Right ventricle myocardium superior (tissue), 1 donor: ENCODE measurements around the gene KLK4. TPM values are rescaled to one million over a fixed set of nuclear protein-coding genes. Genes with fewer than 3 reads are reported as not detected.

Experiments used
- ATAC-seq: fragments of 200-7000 bp; cut with Tn5 transposase; one replicate; pipeline ENCODE4 v1.9.1; 2020; ENCODE audit warnings: mild to moderate bottlenecking; ENCODE audit not compliant: poor library complexity
- DNase-seq: peaks from one replicate; pipeline ENCODE4 v3.0.0-alpha.2; 2020
- intact Hi-C: fragments of 100-400 bp; cut with DNase I; formaldehyde crosslinking; loops from one replicate; pipeline ENCODE4 v1.11.2; 2022
- total RNA-seq: library from RNA; stranded (reverse); fragmentation: NEBNext Ultra II Directional; extraction: Animal tissue kit (Norgen Biotek cat#: 25700); gene quantifications from one replicate; pipeline ENCODE4 v1.2.1, GENCODE V29; 2021
- donor health status: DM: no; HTN: yes; CAD: no; lungs with severe emphysema.

The KLK4 gene
- total RNA-seq, 1 donor from 2014 or later = not detected

DNA sequence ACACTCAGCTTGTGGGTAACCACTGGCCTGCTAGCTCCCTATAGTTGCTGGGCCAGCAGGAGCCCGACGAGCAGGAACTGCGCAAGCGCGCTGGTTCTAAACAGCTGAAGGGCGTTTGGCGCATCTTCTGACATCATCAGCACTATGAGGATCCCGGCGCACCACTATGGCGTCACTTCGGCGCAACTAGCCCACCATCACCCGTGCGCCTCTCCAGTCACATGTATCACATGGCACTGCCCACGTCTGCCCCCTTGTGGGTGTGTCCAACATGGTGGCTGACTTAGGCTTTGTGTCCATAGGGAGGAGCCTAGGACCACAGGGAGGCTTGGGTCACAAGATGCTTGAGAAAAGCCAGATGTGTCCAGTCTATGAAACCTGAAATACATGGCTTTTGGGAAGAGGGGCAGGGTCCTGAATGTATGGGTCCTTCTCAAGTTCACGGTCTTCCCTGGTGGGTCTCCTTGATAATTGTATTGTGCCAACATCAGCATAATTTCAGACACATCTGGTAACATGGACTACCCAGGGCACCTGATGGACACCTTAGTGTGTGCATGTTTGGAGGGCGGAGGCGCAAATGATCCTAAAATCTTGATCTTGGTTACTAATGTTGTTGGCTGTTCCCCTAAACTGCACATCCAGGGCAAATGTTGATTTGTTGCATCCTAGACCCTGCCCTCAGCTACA, 18.0 kb downstream of the KLK4 start:
- ATAC-seq (no peak), DNase-seq (no peak)
- intact Hi-C loops = no loop called here

- no peak for ATAC-seq
- intact Hi-C loops = no loop called here
- no peak for DNase-seq
Observed at GRCh38 chr19:50891253-50891625, 20.0 kb downstream of the KLK4 start.

DNA sequence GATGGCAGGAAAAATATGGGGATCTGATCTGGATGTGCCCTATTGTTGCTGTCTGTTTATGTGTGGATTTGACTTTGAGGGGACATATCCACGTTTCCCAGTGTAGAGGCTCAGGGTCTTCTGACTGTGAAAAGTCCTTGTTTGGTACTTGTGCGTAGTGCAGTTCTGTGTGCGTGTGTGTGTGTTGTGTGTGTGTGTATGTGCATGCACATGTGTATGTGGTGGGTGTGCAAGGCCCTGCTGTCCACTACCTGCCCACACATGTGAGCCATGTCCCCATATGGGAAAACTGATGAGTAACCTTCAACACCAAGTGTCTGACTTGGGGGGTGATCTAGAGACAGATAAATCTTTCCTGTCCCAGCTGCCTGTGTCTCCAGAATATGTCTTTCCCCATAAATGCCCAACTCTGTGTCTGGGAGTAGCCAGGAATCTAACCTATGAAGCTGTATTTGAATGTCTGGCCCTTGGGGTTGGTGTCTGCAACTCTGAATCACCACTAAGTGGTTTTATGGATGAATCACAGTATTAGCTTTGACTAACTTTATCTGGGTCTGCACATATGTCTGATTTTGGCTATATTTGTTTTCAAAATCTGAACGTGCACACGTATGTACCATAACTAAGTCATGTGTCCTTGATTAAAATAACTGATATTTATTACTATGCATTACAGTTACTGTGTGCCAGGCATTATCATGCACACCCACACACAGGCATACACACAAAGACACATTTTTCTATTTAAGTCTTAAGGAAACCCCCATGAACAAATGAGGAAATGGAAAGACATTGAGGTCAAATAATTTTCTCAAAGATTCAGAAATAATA, 20.6 kb downstream of the KLK4 start:
- intact Hi-C loops = no loop called here
- ATAC-seq (no peak), DNase-seq (no peak)

- no peak for ATAC-seq
- intact Hi-C loops = no loop called here
Observed at GRCh38 chr19:50889638-50890037, 21.6 kb downstream of the KLK4 start.

GRCh38 chr19:50882188-50882587, 29.0 kb downstream of the KLK4 start:
- intact Hi-C loops = no loop called here

More at GRCh38 chr19:50889638-50890037, 21.6 kb downstream of the KLK4 start:
- no peak for DNase-seq

DNA sequence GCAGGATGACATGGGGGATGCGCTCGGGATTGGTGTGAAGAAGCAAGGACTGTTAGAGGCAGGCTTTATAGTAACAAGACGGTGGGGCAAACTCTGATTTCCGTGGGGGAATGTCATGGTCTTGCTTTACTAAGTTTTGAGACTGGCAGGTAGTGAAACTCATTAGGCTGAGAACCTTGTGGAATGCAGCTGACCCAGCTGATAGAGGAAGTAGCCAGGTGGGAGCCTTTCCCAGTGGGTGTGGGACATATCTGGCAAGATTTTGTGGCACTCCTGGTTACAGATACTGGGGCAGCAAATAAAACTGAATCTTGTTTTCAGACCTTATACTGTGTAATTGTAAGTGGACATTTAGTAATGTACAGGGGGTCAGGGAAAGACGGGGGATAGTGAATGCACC, 31.0 kb downstream of the KLK4 start:
- intact Hi-C loops = no loop called here
- ATAC-seq = no peak
- DNase-seq = no peak

More at GRCh38 chr19:50882188-50882587, 29.0 kb downstream of the KLK4 start:
- DNase-seq (no peak), ATAC-seq (no peak)

DNA sequence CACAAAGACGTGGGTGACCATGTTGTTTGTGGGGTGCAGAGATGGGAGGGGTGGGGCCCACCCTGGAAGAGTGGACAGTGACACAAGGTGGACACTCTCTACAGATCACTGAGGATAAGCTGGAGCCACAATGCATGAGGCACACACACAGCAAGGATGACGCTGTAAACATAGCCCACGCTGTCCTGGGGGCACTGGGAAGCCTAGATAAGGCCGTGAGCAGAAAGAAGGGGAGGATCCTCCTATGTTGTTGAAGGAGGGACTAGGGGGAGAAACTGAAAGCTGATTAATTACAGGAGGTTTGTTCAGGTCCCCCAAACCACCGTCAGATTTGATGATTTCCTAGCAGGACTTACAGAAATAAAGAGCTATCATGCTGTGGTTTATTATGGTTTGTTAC, 32.3 kb downstream of the KLK4 start:
- no peak for DNase-seq
- intact Hi-C loops = no loop called here
- ATAC-seq = no peak

DNA sequence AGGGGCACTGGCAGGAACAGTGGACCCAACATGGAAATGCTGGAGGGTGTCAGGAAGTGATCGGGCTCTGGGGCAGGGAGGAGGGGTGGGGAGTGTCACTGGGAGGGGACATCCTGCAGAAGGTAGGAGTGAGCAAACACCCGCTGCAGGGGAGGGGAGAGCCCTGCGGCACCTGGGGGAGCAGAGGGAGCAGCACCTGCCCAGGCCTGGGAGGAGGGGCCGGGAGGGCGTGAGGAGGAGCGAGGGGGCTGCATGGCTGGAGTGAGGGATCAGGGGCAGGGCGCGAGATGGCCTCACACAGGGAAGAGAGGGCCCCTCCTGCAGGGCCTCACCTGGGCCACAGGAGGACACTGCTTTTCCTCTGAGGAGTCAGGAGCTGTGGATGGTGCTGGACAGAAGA, 33.9 kb downstream of the KLK4 start:
- ATAC-seq = no peak
- intact Hi-C loops = no loop called here
- DNase-seq = no peak

DNA sequence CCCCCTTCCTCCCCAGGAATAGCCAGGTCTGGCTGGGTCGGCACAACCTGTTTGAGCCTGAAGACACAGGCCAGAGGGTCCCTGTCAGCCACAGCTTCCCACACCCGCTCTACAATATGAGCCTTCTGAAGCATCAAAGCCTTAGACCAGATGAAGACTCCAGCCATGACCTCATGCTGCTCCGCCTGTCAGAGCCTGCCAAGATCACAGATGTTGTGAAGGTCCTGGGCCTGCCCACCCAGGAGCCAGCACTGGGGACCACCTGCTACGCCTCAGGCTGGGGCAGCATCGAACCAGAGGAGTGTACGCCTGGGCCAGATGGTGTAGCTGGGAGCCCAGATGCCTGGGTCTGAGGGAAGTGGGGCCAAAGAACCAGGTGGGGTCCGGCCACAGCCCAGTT, 34.7 kb downstream of the KLK4 start:
- ATAC-seq (no peak), DNase-seq (no peak)
- intact Hi-C loops = no loop called here

DNA sequence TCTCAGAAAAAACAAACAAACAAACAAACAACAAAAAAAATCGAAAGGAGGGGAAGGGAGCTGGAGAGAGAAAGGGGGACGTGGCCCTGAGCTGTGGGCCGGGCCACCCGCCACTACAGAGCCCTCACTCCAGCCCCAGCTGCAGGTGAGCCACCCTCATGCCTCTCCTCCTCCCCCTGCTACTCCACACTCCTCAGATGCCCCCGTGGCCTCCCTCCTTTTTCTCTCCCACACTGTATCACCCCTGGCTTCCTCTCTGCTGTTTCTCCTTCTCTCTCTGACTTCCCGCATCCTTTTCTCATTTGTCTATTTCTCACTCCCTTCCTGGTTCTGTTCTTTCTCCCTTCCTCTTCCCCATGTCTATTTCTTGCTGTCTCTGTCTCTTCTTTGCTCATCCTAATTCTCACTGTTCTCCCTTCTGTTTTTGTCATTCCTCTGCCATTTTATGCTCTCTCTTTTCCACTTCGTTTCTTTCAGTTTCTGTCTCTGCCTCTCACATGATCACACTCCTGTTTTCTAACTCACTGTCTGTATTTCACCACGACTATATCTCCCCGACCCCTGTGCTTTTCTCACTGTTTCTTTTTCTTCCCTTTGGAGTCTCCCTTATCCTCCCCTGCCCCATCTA, 35.3 kb downstream of the KLK4 start:
- intact Hi-C loops = no loop called here
- ATAC-seq (no peak), DNase-seq (no peak)

- no peak for DNase-seq
- no peak for ATAC-seq
- intact Hi-C loops = no loop called here
Observed at GRCh38 chr19:50874211-50874610, 37.0 kb downstream of the KLK4 start.

- intact Hi-C loops = no loop called here
- ATAC-seq (no peak), DNase-seq (no peak)
Observed at GRCh38 chr19:50873056-50873455, 38.1 kb downstream of the KLK4 start, which contains the start of gene KLK2. Gene KLK2, plus strand, starts transcription at chr19:50873439. Its CDS starts 35 bp downstream, at chr19:50873474.

DNA sequence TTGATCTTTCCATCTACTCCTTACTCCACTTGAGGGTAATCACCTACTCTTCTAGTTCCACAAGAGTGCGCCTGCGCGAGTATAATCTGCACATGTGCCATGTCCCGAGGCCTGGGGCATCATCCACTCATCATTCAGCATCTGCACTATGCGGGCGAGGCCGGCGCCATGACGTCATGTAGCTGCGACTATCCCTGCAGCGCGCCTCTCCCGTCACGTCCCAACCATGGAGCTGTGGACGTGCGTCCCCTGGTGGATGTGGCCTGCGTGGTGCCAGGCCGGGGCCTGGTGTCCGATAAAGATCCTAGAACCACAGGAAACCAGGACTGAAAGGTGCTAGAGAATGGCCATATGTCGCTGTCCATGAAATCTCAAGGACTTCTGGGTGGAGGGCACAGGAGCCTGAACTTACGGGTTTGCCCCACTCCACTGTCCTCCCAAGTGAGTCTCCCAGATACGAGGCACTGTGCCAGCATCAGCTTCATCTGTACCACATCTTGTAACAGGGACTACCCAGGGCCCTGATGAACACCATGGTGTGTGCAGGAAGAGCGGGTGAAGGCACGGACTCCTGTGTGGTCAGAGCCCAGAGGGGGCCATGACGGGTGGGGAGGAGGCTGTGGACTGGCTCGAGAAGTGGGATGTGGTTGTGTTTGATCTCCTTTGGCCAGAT, 40.6 kb downstream of the KLK4 start:
- intact Hi-C loops = no loop called here
- ATAC-seq (no peak), DNase-seq (no peak)

DNA sequence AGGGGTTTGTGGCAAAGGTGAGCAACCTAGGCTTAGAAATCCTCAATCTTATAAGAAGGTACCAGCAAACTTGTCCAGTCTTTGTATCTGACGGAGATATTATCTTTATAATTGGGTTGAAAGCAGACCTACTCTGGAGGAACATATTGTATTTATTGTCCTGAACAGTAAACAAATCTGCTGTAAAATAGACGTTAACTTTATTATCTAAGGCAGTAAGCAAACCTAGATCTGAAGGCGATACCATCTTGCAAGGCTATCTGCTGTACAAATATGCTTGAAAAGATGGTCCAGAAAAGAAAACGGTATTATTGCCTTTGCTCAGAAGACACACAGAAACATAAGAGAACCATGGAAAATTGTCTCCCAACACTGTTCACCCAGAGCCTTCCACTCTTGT, 41.7 kb downstream of the KLK4 start:
- ATAC-seq = no peak
- no peak for DNase-seq
- intact Hi-C loops = no loop called here

DNA sequence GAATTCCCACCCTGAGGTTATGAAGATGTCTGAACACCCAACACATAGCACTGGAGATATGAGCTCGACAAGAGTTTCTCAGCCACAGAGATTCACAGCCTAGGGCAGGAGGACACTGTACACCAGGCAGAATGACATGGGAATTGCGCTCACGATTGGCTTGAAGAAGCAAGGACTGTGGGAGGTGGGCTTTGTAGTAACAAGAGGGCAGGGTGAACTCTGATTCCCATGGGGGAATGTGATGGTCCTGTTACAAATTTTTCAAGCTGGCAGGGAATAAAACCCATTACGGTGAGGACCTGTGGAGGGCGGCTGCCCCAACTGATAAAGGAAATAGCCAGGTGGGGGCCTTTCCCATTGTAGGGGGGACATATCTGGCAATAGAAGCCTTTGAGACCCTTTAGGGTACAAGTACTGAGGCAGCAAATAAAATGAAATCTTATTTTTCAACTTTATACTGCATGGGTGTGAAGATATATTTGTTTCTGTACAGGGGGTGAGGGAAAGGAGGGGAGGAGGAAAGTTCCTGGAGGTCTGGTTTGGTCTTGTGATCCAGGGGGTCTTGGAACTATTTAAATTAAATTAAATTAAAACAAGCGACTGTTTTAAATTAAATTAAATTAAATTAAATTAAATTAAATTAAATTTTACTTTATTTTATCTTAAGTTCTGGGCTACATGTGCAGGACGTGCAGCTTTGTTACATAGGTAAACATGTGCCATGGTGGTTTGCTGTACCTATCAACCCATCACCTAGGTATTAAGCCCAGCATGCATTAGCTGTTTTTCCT, 49.5 kb downstream of the KLK4 start:
- ATAC-seq = no peak
- intact Hi-C loops = no loop called here
- no peak for DNase-seq

- intact Hi-C loops = no loop called here
- no peak for ATAC-seq
- DNase-seq = no peak
Observed at GRCh38 chr19:50861010-50861409, 50.2 kb downstream of the KLK4 start.

- intact Hi-C loops = no loop called here
- no peak for DNase-seq
- no peak for ATAC-seq
Observed at GRCh38 chr19:50859849-50860248, 51.3 kb downstream of the KLK4 start.

DNA sequence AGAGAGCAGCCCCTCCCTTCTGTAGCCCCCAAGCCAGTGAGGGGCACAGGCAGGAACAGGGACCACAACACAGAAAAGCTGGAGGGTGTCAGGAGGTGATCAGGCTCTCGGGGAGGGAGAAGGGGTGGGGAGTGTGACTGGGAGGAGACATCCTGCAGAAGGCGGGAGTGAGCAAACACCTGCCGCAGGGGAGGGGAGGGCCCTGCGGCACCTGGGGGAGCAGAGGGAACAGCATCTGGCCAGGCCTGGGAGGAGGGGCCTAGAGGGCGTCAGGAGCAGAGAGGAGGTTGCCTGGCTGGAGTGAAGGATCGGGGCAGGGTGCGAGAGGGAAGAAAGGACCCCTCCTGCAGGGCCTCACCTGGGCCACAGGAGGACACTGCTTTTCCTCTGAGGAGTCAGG, 52.3 kb downstream of the KLK4 start:
- no peak for ATAC-seq
- intact Hi-C loops = no loop called here
- no peak for DNase-seq

DNA sequence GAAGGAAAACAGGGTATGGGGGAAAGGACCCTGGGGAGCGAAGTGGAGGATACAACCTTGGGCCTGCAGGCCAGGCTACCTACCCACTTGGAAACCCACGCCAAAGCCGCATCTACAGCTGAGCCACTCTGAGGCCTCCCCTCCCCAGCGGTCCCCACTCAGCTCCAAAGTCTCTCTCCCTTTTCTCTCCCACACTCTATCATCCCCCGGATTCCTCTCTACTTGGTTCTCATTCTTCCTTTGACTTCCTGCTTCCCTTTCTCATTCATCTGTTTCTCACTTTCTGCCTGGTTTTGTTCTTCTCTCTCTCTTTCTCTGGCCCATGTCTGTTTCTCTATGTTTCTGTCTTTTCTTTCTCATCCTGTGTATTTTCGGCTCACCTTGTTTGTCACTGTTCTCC, 53.8 kb downstream of the KLK4 start:
- ATAC-seq (no peak), DNase-seq (no peak)
- intact Hi-C loops = no loop called here
